Thymus (tissue), 11 donors: ENCODE results near the gene RNF168. TPM values are rescaled to one million over a fixed set of nuclear protein-coding genes. Genes with fewer than 3 reads are reported as not detected.
"Not testable (repeated sequence)": the region's sequence is repeated elsewhere in the genome, so short reads cannot be mapped to it uniquely, and the experiment has no call there.

Source experiments
- DNase-seq, 9 donors: peaks; one replicate each; pipeline ENCODE4 v3.0.0-alpha.2; 2013; ENCODE audit warnings: low spot score in 9 of 9, low read depth in 6 of 9, missing footprints in 1 of 9
- H3K27ac ChIP-seq, 2 donors: one replicate each; pipeline ENCODE4 v1.5.1; 2013; ENCODE audit warnings: control low read depth in 1 of 2, low read depth in 1 of 2, low read length in 1 of 2, mild to moderate bottlenecking in 1 of 2, moderate library complexity in 1 of 2
- H3K27me3 ChIP-seq, 2 donors: one replicate each; pipeline ENCODE4 v1.5.1; 2013; ENCODE audit warnings: low read length in 1 of 2; ENCODE audit not compliant: control insufficient read depth in 2 of 2, insufficient read depth in 1 of 2
- H3K36me3 ChIP-seq, 2 donors: one replicate each; pipeline ENCODE4 v1.5.1; 2013; ENCODE audit warnings: low read length in 1 of 2, mild to moderate bottlenecking in 1 of 2, moderate library complexity in 1 of 2; ENCODE audit not compliant: control insufficient read depth in 2 of 2, insufficient read depth in 2 of 2
- H3K4me1 ChIP-seq, 2 donors: one replicate each; pipeline ENCODE4 v1.5.1; 2013; ENCODE audit warnings: low read length in 2 of 2; ENCODE audit not compliant: control insufficient read depth in 2 of 2, insufficient read depth in 2 of 2
- H3K4me3 ChIP-seq, 2 donors: one replicate each; pipeline ENCODE4 v1.5.1; 2013; ENCODE audit warnings: low read length in 2 of 2, control low read depth in 1 of 2, mild to moderate bottlenecking in 1 of 2
- H3K9me3 ChIP-seq, 2 donors: one replicate each; pipeline ENCODE4 v1.5.1; 2013; ENCODE audit warnings: low read length in 1 of 2, mild to moderate bottlenecking in 1 of 2; ENCODE audit not compliant: control insufficient read depth in 2 of 2, insufficient read depth in 1 of 2
- WGBS: extraction: QIAGEN DNeasy Blood & Tissue Kit; methylation state at CpG from one replicate; pipeline ENCODE4 v1.1.7; 2013; 5-methylcytosine and 5-hydroxymethylcytosine counted together
- polyA plus RNA-seq: library from polyadenylated mRNA; stranded (reverse); fragments of 200-250 nt; gene quantifications from one replicate; pipeline ENCODE4 v1.2.3, GENCODE V29; 2013
- total RNA-seq: library from RNA; stranded (reverse); fragments of 120-200 nt; gene quantifications from one replicate; pipeline ENCODE4 v1.2.4, GENCODE V29; 2013
- donor health status: healthy.

RNF168 gene
- total and polyA plus RNA-seq, 2 donors, result 8.4 to 15.9 TPM

GRCh38 chr3:196506687-196507086 lies 3.1 kb upstream of the RNF168 start:
- WGBS, result 96% methylated on average over 8 of the region's 8 CpGs
- no peak overlapping the region for H3K4me3 ChIP-seq

GRCh38 chr3:196504556-196504955 lies 988 bp upstream of the RNF168 start:
- no peaks in the 10 kb centered on the region for H3K27me3 ChIP-seq
- peaks cover 0 to 2% of the 10 kb centered on the region in 2 donors for H3K36me3 ChIP-seq
- no peak overlapping the region for H3K4me3 ChIP-seq
- no peak for DNase-seq
- 98% methylated on average over 6 of the region's 6 CpGs for WGBS
- peak overlapping the region in 1 of 2 donors; percentile 48 for H3K27ac ChIP-seq
- peaks cover 7 to 12% of the 10 kb centered on the region in 2 donors for H3K4me1 ChIP-seq
- peaks cover 5 to 9% of the 10 kb centered on the region in 2 donors for H3K9me3 ChIP-seq

More at GRCh38 chr3:196506687-196507086, 3.1 kb upstream of the RNF168 start:
- Histone ChIP-seq H3K27ac (no peak overlapping the region), H3K27me3 (no peaks in the 10 kb centered on the region), H3K4me1 (peaks cover 0 to 5% of the 10 kb centered on the region in 2 donors), H3K36me3 (no peaks in the 10 kb centered on the region), H3K9me3 (peaks cover 5 to 9% of the 10 kb centered on the region in 2 donors)
- DNase-seq, result no peak

- H3K9me3 ChIP-seq, DNase-seq, H3K36me3 ChIP-seq, H3K27me3 ChIP-seq: not testable (repeated sequence)
- Histone ChIP-seq H3K4me3 (peak overlapping the region; percentile 64 to 86), H3K4me1 (peaks cover 9 to 14% of the 10 kb centered on the region in 2 donors), H3K27ac (peak overlapping the region; percentile 48 to 81)
- WGBS, result 37% methylated on average over 7 of the region's 7 CpGs
Observed at GRCh38 chr3:196504077-196504398, 470 bp upstream of the RNF168 start.

- under 1% methylated on average over 27 of the region's 27 CpGs for WGBS
- peaks cover 11 to 14% of the 10 kb centered on the region in 2 donors for H3K4me1 ChIP-seq
- H3K4me3 ChIP-seq, result peak overlapping the region; percentile 64 to 86
- no peaks in the 10 kb centered on the region for H3K27me3 ChIP-seq
- peaks cover 5 to 6% of the 10 kb centered on the region in 2 donors for H3K9me3 ChIP-seq
- peaks cover 2 to 8% of the 10 kb centered on the region in 2 donors for H3K36me3 ChIP-seq
- peak in 5 of 9 donors; percentile 21 to 70 (median 43) for DNase-seq
- peak overlapping the region; percentile 81 to 93 for H3K27ac ChIP-seq
Observed at GRCh38 chr3:196502775-196503195, 783 bp downstream of the RNF168 start.

GRCh38 chr3:196501316-196502044 lies 2.1 kb downstream of the RNF168 start:
- H3K27me3 ChIP-seq, result no peaks in the 10 kb centered on the region
- H3K4me1 ChIP-seq, result peaks cover 11 to 14% of the 10 kb centered on the region in 2 donors
- no peaks in the 10 kb centered on the region for H3K9me3 ChIP-seq
- H3K36me3 ChIP-seq, result peaks cover 5 to 11% of the 10 kb centered on the region in 2 donors
- H3K27ac ChIP-seq, result peak overlapping the region in 1 of 2 donors; percentile 5
- 8% methylated on average over 14 of the region's 14 CpGs for WGBS
- H3K4me3 ChIP-seq, result peak overlapping the region; percentile 64 to 86
- peak in 1 of 9 donors; percentile 30 for DNase-seq

GRCh38 chr3:196499807-196500524 lies 3.6 kb downstream of the RNF168 start:
- no peaks in the 10 kb centered on the region for H3K9me3 ChIP-seq
- peaks cover 11 to 14% of the 10 kb centered on the region in 2 donors for H3K4me1 ChIP-seq
- no peak overlapping the region for H3K27ac ChIP-seq
- peak overlapping the region; percentile 64 to 86 for H3K4me3 ChIP-seq
- H3K27me3 ChIP-seq, result no peaks in the 10 kb centered on the region
- WGBS, result 82% methylated on average over 11 of the region's 11 CpGs
- no peak for DNase-seq
- peaks cover 14 to 17% of the 10 kb centered on the region in 2 donors for H3K36me3 ChIP-seq

- no peak overlapping the region for H3K27ac ChIP-seq
- 97% methylated on average over 5 of the region's 5 CpGs for WGBS
Observed at GRCh38 chr3:196499061-196499460, 4.5 kb downstream of the RNF168 start.

GRCh38 chr3:196498297-196498696 lies 5.3 kb downstream of the RNF168 start:
- Histone ChIP-seq H3K4me3 (no peak overlapping the region), H3K36me3 (peaks cover 14 to 26% of the 10 kb centered on the region in 2 donors), H3K4me1 (peaks cover 9 to 11% of the 10 kb centered on the region in 2 donors), H3K9me3 (no peaks in the 10 kb centered on the region), H3K27ac (no peak overlapping the region), H3K27me3 (no peaks in the 10 kb centered on the region)
- 99% methylated on average over 8 of the region's 8 CpGs for WGBS
- no peak for DNase-seq

More at GRCh38 chr3:196499061-196499460, 4.5 kb downstream of the RNF168 start:
- no peak overlapping the region for H3K4me3 ChIP-seq
- H3K4me1 ChIP-seq, result peaks cover 11% of the 10 kb centered on the region in 2 donors
- peaks cover 14 to 25% of the 10 kb centered on the region in 2 donors for H3K36me3 ChIP-seq
- H3K27me3 ChIP-seq, result no peaks in the 10 kb centered on the region
- DNase-seq, result no peak
- no peaks in the 10 kb centered on the region for H3K9me3 ChIP-seq

GRCh38 chr3:196496183-196496582 lies 7.4 kb downstream of the RNF168 start:
- 97% methylated on average over 4 of the region's 4 CpGs for WGBS
- Histone ChIP-seq H3K4me1 (peaks cover 9 to 11% of the 10 kb centered on the region in 2 donors), H3K4me3 (no peak overlapping the region)

More at GRCh38 chr3:196496183-196496582, 7.4 kb downstream of the RNF168 start:
- H3K36me3 ChIP-seq, result peaks cover 17 to 27% of the 10 kb centered on the region in 2 donors
- no peak for DNase-seq
- H3K27ac ChIP-seq, result no peak overlapping the region
- H3K27me3 ChIP-seq, result no peaks in the 10 kb centered on the region
- no peaks in the 10 kb centered on the region for H3K9me3 ChIP-seq
